HEK293T (cell line): ENCODE results near the gene ARFIP1.

ENCODE experiments used
- BHLHE40 ChIP-seq: fragments of 450-650 bp; IDR thresholded peaks from 2 replicates; pipeline ENCODE4 v1.6.1; 2016; ENCODE audit warnings: mild to moderate bottlenecking, moderate library complexity, borderline replicate concordance
- FOXA1 ChIP-seq: fragments of 450-650 bp; IDR thresholded peaks from 2 replicates; pipeline ENCODE4 v1.6.1; 2016; ENCODE audit warnings: mild to moderate bottlenecking
- FOXM1 ChIP-seq: fragments of 450-650 bp; IDR thresholded peaks from 2 replicates; pipeline ENCODE4 v1.6.1; 2017; ENCODE audit warnings: mild to moderate bottlenecking, borderline replicate concordance
- HDGF ChIP-seq: fragments of 450-650 bp; IDR thresholded peaks from 2 replicates; pipeline ENCODE4 v1.6.1; 2017; ENCODE audit warnings: antibody characterized with exemption, borderline replicate concordance
- NFRKB ChIP-seq: fragments of 450-650 bp; IDR thresholded peaks from 2 replicates; pipeline ENCODE4 v1.6.1; 2016; ENCODE audit warnings: mild to moderate bottlenecking, moderate library complexity

DNA sequence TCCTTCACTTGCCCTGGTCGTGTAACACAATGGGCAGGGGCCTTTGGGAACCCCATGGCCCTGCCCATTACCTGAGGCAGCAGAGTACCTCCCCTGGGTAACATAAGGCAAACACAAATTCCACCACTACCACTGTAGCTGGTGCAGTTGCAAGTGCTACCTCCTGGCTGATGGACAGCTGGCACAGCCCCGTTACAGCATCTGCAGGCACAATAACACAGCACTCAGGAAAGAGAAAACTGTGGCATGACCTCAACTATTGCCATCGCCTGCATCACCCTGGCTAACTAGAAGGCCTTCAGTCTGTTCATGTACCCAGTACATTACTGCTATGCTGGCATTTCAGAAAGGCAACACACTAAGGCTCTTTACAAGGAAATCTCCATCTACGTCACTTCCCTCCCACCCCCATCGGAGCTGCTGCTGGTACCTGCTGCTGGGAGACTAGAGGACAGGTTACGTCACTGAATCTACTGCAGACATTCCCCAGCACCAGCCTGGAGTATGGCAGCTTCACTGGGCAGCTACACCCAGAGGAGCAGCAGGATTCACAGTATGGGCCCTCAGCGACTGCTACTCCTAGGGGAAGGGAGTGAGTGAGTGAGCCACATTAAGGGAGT is 39.4 kb downstream of the ARFIP1 start:
- no peak for TF ChIP-seq BHLHE40
- no peak for TF ChIP-seq FOXM1
- TF ChIP-seq NFRKB = no peak
- TF ChIP-seq HDGF = no peak
- no peak for TF ChIP-seq FOXA1
